ENCODE measurements around the gene SASH1.
"Not testable (repeated sequence)": the region's sequence is repeated elsewhere in the genome, so short reads cannot be mapped to it uniquely, and the experiment has no call there.

The SASH1 gene

DNA sequence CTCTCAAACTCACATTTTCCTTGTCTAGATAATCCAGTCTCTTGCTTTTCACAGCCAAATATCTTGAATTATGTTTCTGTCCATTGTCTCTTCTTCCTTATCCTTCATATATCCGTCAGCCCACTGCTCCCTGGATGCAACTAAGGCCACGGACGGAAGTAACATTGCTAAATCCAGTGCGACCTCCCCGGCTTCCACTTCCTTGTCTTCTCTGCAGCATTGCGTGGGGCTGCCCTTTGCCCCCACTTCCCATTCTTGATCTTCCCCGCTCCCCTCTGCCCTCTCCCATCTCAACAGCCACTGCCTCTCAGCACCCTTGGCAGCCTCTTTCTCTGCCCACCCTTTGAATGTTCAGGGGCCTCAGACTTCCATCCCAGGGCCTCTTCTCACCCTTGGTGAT, 213.8 kb downstream of the SASH1 start:
- no peak for DNase-seq (ENCODE audit: low spot score)

DNA sequence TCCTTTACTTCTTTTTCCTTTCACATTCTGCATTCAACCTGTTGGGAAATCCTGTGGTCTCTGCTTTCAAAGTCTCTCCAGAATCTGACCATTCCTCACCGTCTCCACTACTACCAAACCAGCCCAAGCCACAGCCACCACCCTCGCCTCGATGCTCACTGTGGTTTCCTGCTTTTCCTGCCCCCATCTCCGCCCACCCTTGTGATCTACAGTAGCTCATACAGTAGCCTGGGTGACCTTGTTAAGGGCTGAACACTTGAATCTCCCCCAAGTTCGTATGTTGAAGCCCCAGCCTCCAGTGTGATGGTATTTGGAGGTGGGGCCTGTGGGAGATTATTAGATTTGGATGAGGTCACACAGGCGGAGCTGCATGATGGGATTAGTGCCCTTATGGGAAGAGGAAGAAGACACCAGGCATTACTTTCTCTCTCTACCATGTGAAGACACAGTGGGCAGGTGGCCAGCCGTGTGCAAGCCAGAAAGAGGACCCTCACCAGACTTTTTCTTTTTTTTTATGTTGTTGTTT, 215.2 kb downstream of the SASH1 start:
- peak; percentile 39 for DNase-seq (ENCODE audit: low spot score)

DNA sequence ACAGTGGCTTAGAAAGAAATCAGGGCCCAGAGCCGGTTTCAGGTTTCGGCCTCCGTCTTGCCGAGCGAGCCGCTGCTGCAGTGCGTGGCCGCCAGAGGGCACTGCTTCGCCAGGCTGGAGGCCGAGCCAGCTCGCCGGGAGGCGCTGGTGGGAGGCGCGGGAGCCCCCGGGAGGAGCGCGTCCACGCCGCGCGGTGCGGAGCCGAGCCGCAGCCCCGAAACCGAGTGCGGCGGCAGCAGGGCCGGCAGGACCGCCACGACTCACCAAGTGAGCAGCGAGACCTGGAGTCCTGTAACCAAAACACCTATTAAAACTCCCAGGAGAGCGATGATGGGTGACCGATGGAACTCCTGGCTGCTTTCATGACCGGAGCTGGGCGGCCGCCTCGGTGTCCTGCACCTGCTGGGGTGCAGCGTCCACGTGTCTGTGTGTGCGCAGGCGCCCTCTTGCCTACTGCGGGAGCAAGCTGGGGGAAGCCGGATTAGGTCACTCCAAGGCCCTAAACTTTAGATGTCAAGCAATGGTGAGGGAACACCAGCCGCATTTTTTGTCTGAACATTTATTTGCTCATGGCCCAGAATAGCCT, 217.3 kb downstream of the SASH1 start:
- peak; percentile 88 for DNase-seq (ENCODE audit: low spot score)

DNA sequence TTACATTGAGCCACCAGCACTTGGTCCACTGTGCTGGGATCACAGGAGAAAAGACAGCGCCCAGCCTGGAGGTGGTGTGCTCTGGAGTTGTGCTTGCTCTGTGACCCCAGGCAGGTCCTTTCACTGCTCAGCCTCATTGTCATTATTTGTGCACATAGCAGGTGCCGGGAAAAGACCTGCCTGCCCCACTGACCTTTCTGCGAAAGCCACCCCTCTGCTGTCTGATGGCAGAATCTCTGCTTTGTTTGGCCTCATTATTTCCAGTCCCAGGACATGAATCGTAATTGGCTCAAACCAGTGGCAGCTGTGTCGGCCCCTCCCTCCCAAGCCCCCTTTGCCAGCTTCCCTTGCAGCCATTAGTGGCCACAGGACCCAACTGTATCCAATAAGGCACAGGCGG, 219.0 kb downstream of the SASH1 start:
- no peak for DNase-seq (ENCODE audit: low spot score)

DNA sequence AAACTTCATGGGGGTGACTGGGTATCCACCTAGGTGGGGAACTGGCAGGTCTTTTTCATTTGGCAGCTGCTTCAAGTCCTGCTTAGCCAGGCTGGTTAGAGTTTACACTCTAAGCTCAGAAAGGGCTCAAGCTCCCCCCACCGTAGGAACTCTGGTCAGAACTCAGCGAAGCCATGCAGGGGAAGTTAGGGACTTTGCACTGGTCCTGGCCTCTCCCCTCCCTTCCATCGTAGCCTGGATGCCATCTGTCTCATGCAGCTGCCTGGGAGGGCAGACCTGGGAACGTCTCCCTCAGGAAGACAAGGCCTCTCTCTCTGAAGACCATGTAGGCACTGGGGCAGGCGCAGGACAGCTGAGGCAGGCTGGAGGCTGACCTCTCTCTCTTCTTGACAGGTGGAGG, 220.4 kb downstream of the SASH1 start:
- DNase-seq (ENCODE audit: low spot score), result no peak

DNA sequence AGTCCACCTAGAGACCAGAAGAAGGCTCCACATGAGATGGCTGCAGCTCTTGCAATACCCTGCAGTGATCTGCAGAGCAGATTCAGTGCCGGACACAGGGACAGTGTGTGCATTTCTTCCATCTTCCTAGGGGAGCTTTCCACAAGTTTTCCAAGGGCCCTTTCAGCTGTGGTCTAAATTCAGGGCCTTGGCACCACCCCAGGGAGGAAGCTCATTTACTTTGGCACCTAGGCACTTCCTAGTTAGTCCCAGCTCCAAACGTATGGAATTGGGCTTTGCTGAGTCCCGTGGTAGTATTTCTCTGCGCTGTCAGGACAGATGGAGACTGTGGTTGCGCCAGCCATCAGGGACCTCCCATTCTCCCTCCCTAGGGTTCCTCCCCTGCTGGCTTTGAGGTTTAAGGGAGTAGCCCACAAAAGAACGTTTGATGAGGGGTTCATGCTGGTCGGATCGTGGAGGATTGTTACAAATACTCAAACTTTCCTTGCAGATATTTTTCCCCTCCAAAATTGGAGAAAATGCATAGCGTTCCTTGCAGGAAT, 221.9 kb downstream of the SASH1 start:
- DNase-seq (ENCODE audit: low spot score), result no peak

DNA sequence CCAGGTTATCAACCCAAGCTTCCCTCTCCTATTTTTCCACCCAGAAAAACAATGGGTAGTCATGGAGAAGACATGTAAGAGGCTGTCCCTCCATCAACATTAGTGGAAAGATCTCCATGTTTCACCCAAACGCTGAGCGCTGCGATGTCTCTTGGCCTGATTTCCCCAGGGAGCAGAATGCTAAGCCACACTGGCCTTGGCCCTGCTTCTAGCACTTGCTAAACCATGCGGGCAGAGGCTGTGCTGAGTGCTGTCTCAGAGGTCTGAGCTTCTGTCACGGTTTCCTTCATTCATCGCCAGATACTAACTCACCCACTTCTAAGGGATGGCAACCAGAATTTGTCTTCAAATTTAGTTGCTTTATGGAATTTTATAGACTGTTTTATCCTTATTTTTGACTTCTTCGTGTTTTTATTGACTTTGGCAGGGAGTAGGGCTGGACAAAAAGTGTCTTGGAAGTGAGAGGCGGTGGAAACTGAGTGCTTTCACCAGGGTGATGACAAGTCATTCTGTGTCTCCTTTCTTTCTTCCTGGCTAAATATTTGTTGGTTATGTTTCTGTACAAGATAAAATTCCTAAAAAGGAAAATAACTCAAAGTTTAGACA, 222.8 kb downstream of the SASH1 start:
- DNase-seq (ENCODE audit: low spot score), result peak; percentile 44

DNA sequence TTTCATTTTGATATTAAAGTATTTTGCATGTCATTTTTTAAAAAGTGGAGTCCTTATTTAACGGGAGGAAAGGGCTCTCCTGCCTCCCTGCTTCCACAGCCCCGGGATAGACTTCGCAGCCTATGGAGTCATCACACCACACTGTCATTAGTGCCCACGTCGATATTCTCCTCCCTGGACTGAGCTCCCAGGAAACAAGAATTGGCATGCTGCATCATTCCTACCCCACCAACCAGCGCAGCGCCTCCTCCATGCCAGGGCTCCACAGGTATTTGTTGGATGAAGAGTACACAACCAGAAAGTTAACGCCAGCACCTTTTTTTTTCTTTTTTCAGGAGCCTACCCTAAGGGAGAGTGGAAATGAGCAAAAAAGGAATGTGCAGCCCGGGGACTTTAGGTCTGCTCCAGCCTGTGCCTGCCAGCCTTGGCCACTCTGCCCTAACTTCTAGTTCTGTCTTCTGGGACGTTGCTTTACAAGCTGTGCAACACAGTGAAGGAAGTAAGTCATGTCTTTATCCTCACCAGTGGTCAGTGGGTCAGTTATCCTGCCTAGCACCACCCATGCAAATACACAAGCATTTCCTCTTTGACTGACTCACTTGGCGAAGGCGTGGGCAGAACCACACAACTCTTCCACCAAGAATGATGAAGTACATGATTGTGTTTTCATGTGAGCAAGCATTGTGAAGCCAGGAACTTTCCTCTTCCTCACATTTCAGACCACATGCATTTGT, 223.5 kb downstream of the SASH1 start:
- DNase-seq (ENCODE audit: low spot score), result peak; percentile 84

DNA sequence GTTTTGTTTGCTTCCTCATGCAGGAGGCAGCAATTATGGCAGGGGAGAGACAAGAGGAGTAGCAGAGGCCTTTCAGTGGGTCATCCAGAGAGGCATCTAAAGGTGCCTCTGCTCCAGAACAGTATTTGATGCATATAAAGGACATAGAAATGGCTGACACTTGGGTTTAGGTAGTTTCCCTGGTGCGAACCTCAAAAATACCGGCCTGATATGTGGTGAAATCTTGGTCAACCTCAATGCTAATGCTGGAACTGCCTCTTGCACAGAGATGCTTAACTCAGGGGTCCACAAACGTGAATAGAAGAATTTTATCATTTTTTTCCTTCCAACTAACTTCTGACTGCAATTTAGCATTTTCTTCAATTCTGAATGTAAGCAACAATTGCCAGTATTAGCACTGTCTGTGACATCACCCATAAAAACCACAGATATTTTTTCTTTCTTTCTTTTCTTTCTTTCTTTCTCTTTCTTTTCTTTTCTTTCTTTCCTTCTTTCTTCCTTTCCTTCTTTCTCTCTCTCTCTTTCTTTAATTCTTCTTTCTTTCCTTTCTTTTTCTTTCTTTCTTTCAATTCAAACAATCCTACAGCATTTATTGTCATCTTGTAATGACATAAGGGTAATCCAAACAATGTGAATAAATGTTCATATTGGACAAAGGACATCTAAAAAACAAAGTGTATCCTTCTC, 224.2 kb downstream of the SASH1 start:
- no peak for DNase-seq (ENCODE audit: low spot score)

DNA sequence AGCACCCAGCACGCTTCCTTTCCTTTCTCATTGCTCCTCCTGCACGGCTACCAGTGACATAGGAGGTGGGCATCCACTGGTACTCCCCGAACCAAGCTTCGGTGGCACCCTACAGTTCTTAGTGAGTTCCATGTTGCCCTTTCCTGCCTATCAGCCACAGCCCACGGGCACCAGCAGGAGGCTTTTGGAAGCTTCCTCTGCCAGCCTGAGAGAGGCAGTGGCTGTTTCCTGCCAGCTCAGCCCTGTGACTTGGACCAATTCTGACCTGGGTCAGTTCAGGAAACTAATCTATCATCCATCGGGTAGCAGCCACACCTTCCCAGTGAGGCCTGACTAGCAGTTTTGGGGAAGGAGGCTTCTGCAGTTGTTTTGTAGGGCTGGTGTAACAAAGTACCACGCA, 227.8 kb downstream of the SASH1 start:
- no peak for DNase-seq (ENCODE audit: low spot score)

DNA sequence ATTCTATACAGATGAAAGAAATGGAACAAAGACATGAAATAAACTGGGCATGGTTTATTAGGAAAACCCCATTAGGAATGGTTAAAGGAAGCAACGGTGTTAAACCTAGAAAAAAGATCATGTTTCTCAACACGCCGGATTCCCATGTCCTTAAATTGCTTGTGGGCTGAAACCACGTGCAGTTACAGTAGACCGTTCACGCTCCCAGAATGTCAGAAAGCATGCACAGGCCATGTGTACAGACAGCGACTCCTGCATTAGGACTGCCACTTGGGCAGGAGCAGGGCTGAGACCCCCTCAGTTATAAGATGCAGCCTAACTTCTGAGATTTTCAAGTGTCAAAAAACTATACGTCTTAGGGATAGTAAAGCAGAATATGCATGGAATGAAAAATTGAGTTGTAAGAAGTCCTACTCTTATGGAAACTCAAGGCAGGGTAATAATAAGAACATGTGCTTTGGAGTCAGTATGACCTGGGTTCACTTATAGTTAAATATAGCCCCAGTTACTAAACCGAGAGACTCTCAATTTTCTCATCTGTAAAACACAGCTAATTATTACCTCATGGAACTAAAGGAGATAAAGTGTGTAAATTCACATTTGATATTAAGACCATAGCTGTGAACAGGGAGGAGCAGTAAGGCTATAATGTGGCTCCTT, 230.2 kb downstream of the SASH1 start:
- DNase-seq (ENCODE audit: low spot score), result no peak

DNA sequence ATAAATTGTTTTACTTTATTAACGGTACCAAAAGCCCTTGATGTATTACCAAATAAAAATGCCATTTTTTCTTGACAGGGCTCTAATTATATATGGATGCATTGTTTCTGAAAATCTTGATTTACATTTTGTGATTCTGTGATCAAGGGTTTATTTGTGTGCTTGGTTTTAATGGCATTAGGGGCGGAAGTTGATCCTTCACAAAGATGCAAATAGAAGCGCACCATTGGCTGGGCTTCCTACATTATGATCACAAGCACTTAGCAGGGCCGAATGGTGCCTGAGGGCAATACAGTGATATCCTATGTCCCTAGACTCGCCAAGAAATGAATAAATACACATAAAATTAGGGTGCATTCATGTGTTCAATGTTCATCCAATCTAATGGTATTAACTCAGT, 231.3 kb downstream of the SASH1 start:
- DNase-seq (ENCODE audit: low spot score), result no peak

DNA sequence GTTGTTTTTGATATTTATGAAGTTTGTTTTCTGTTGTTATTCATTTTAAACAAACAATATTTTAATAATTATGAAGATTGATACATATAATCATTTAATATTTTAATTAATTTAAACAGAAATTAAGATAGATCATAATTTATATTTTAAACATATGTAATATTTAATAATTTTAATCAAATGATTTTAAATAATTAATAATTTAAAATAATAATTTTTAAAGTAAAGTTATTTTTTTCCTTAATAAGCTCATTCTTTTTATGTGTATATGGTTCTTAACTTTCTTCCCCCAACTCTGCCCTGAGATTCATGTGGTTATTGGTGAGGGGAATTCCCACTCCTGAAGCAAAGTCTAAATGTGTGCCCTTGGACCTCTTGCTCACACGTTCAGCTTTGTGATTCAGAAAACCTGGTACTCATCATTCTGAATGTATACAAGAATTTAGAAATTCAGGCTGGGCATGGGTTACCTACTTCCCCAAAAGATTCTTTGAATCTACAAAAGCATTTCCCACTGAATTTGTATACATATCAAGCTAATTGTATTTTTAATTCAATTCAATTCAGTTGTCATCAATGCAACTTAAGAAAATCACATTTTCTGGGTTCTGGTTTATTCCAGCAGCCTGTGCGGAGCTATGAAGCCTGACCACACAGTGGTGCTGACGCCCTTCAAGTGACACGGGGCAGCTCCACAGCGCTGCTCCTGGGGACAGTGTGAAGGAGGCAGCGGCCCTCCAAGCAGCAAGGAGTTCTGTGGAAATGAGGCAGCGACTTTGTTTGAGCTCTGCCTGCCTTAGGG, 235.2 kb downstream of the SASH1 start:
- DNase-seq (ENCODE audit: low spot score), result peak; percentile 83

DNA sequence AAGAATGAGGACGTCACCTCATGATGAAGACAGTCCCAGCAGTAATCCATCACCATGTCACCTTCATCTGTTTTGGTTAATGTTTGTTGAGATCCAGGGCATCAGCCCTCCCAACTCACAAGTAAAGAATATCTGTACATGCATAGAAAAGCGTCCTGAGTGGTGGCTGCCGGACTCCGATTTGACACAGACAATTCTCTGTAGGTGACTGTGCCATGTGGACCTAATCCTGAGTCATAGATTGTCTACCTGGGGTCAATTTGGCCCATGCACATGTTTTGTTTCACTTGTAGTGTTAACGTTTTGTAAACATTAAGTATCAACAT, 235.8 kb downstream of the SASH1 start:
- no peak for DNase-seq (ENCODE audit: low spot score)

DNA sequence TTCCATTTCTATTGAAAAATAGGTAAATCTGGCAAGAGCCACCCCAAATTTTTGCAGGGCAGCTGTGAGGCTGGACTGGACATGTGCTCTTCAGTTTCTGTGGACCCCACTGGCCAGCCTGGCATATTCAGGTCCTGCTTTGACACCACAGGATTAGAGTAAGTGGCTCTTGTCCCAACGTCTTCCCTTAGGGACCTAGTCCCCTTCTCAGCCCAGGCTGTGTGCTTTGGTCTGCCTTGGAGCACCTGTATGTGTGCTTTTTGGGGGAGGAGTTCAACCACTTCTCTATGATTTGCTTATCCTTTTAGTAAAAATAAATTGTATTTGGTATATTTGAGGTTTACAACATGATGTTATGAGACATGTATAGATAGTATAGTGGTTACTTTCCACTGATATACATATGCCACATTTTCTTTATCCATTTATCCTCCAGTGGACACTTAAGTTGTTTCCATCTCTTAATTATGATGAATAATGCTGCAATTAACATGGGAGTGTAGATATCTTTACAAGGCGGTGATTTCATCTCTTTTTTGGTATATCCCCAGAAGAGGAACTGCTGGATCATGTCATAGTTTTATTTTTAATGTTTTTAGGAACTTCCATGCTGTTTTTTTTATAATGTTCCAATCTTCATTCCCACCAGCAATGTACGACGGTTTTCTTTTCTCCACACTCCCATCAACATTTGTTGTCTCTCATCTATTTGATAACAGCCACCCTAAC, 236.4 kb downstream of the SASH1 start:
- DNase-seq (ENCODE audit: low spot score), result no peak

DNA sequence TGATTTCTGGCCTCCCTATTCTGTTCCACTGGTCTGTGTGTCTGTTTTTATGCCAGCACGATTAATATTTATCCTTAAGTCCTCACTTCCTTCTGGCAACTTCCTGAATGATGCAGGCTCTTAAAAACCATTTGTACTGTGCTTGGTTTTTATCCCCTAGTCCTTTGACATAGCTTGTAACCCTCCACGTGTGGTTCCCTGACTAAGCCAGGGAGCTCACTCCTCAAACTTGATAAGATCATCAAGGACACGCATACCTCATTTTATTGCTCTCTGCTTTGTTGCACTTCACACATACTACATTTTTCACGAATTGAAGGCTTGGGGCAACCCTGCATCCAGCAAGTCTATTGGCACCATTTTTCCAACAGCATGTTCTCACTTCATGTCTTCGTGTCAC, 237.8 kb downstream of the SASH1 start:
- DNase-seq (ENCODE audit: low spot score), result no peak

DNA sequence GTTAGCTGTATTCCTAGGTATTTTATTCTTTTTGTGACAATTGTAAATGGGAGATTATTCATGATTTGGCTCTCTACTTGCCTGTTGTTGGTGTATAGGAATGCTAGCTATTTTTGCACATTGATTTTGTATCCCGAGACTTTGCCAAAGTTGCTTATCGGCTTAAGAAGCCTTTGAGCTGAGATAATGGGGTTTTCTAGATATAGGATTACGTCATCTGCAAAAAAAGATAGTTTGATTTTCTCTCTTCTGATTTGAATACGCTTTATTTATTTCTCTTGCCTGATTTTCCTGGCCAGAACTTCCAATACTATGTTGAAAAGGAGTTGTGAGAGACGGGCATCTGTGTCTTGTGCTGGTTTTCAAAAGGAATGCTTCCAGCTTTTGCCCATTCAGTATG, 241.0 kb downstream of the SASH1 start:
- DNase-seq (ENCODE audit: low spot score), result no peak

DNA sequence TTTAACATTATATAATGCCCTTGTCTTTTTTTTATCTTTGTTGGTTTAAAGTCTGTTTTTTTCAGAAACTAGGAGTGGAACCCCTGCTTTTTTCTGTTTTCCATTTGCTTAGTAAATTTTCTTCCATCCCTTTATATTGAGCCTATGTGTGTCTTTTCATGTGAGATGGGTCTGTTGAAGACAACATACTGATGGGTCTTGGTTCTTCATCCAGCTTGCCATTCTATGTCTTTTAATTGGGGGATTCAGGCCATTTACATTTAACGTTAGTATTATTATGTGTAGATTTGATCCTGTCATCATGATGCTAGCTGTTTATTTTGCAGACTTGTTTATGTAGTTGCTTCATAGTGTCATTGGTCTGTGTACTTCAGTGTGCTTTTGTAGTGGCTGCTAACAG, 243.0 kb downstream of the SASH1 start:
- DNase-seq (ENCODE audit: low spot score), result not testable (repeated sequence)

DNA sequence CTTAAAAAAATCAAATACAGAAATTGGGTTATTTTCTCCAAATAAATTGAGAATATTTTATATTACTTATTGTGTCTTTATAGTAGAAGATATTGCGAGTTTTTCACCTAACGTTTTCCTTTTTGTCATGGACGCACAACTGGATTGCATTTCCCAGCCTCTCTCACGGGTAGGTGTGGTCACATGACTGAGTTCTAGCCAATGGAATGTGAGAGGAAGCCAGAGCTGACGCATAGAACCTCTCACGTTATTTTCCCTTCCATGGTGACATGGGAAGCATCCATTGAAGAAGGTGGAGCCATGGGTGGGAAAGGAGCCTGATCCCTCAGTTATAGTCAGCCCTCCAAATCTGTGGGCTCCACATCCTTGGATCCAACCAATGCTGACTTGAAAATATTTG, 248.2 kb downstream of the SASH1 start:
- no peak for DNase-seq (ENCODE audit: low spot score)

DNA sequence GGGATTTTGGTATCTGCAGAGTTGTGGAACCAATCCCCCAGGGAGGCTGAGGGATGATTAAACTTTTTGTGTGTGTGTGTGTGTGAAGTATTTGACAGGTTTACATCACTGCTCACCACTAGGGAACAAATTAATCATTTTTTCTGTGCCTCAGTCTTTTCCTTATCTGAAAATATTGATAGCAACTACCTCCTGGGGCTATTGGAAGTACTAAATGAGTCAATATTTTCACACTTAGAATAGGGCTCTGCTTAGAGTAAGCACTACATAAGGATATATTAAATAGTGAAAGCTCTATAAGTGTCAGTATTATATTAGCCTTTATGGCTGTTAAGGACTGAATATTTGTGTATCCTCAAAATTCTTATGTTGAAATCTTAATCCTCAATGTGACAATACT, 249.0 kb downstream of the SASH1 start:
- no peak for DNase-seq (ENCODE audit: low spot score)

Measured in GM03348 (cell line).